PC-9 (cell line): ENCODE results near the gene KCNH1.

Experiments used
- CTCF ChIP-seq: fragments of 200-600 bp; sonication (generic); conservative IDR thresholded peaks from 2 replicates; pipeline ENCODE4 v1.6.1; 2017; ENCODE audit warnings: mixed run types, antibody characterized with exemption, mild to moderate bottlenecking, moderate library complexity
- EZH2 ChIP-seq: fragments of 200-600 bp; sonication (generic); IDR thresholded peaks from 2 replicates; pipeline ENCODE4 v1.8.0; 2017; ENCODE audit warnings: antibody characterized with exemption, low read depth

GRCh38 chr1:210683403-210684047 is 450.4 kb downstream of the KCNH1 start:
- TF ChIP-seq CTCF (no peak), EZH2 (no peak)
